SH-SY5Y (cell line): ENCODE results near the gene FZR1.

ENCODE experiments used
- GATA2 ChIP-seq: IDR thresholded peaks from 2 replicates; pipeline ENCODE4 v1.6.1; 2011; ENCODE audit warnings: mild to moderate bottlenecking, low read depth, low read length
- GATA3 ChIP-seq: IDR thresholded peaks from 2 replicates; pipeline ENCODE4 v1.6.1; 2011; ENCODE audit warnings: low read depth, mild to moderate bottlenecking, low read length, moderate library complexity

- TF ChIP-seq GATA3 (no peak), GATA2 (no peak)
Observed at GRCh38 chr19:3538258-3538929, 32.3 kb downstream of the FZR1 start.
